SU-DHL-6 (cell line): ENCODE measurements around the gene FLRT2.

Source experiments
- CTCF ChIP-seq: fragments of 200-600 bp; sonication (generic); IDR thresholded peaks from one replicate; pipeline ENCODE4 v1.5.1; 2017; ENCODE audit warnings: antibody characterized with exemption, mild to moderate bottlenecking, low read length, moderate library complexity; ENCODE audit not compliant: insufficient read depth, poor library complexity, severe bottlenecking
- EZH2phosphoT487 ChIP-seq: fragments of 200-600 bp; sonication (generic), shearing (Covaris generic); conservative IDR thresholded peaks from 2 replicates; pipeline ENCODE4 v1.6.1; 2018; ENCODE audit warnings: mild to moderate bottlenecking, antibody characterized with exemption, low read length, moderate library complexity, mixed read lengths

- TF ChIP-seq CTCF: no peak
- TF ChIP-seq EZH2phosphoT487: no peak
Measured at GRCh38 chr14:85662096-85662495, 132.2 kb downstream of the FLRT2 start.
